GM12878 (cell line): ENCODE data around the gene TNFAIP8L1. TPM values are rescaled to one million over a fixed set of nuclear protein-coding genes. Genes with fewer than 3 reads are reported as not detected.

Experiments used
- ATAC-seq: fragments of 200-7000 bp; cut with Tn5 transposase; 3 replicates; pipeline ENCODE4 v1.9.1; 2020; ENCODE audit warnings: mild to moderate bottlenecking, moderate library complexity
- BruUV-seq: library from RNA; stranded (reverse); fragments of 400-500 nt; replicated peaks from 2 replicates; lab custom pipeline; 2021; lab: Mats Ljungman, UMichigan
- CTCF ChIA-PET: fragments of 300-600 bp; sonication (Branson Sonifier 250); formaldehyde crosslinking; extraction: SDS; loops from one replicate; lab custom pipeline; 2021; ENCODE audit warnings: inconsistent platforms; lab: Yijun Ruan, JAX
- POLR2A ChIA-PET: fragments of 350-600 bp; formaldehyde crosslinking; extraction: SDS; loops from one replicate; lab custom pipeline; 2021; ENCODE audit warnings: inconsistent platforms; lab: Charles Lee
- RAD21 ChIA-PET: fragments of 300-600 bp; sonication (Branson Sonifier 250); formaldehyde crosslinking; loops from one replicate; lab custom pipeline; 2023; ENCODE audit warnings: antibody characterized with exemption; ENCODE audit not compliant: unreplicated experiment; lab: Charles Lee
- SMC1A ChIA-PET: fragments of 300-600 bp; sonication (Branson Sonifier 250); formaldehyde crosslinking; loops from one replicate; lab custom pipeline; 2023; ENCODE audit not compliant: unreplicated experiment, uncharacterized antibody; lab: Charles Lee
- DNase-seq: peaks from one replicate; pipeline ENCODE4 v3.0.0-alpha.2; 2011; ENCODE audit warnings: low read depth, low spot score
- FAIRE-seq: peaks from 3 replicates; lab custom pipeline; 2011; peaks lifted over from hg19 to GRCh38; lab: Jason Lieb, UNC
- H2AFZ ChIP-seq: 2 replicates; pipeline ENCODE4 v1.6.0; 2011; ENCODE audit warnings: low read depth, low read length, control low read depth; ENCODE audit not compliant: control insufficient read depth
- H3K27ac ChIP-seq: 2 replicates; pipeline ENCODE4 v1.5.1; 2011; ENCODE audit warnings: control low read depth; ENCODE audit not compliant: control insufficient read depth, insufficient read depth
- H3K27me3 ChIP-seq, 2 experiments: replicated peaks in 1 of 2; 2 replicates each; pipeline versions ENCODE4 v1.6.0 to v1.6.1; 2011; ENCODE audit warnings: low read length in 1 of 2; ENCODE audit not compliant: control insufficient read depth in 2 of 2, insufficient read depth in 2 of 2
- H3K36me3 ChIP-seq, 2 experiments: 2 replicates each; pipeline ENCODE4 v1.5.1; 2011; ENCODE audit warnings: low read length in 1 of 2; ENCODE audit not compliant: control insufficient read depth in 2 of 2, insufficient read depth in 2 of 2
- H3K4me1 ChIP-seq: 2 replicates; pipeline ENCODE4 v1.6.1; 2011; ENCODE audit warnings: mild to moderate bottlenecking, low read length, moderate library complexity, mixed read lengths; ENCODE audit not compliant: control insufficient read depth, insufficient read depth
- H3K4me2 ChIP-seq: 2 replicates; pipeline ENCODE4 v1.6.0; 2011; ENCODE audit warnings: control low read depth; ENCODE audit not compliant: control insufficient read depth, insufficient read depth
- H3K4me3 ChIP-seq: fragments of 200-600 bp; sonication (generic); 2 replicates; pipeline ENCODE4 v1.5.1; 2016
- H3K79me2 ChIP-seq: 2 replicates; pipeline ENCODE4 v1.6.0; 2011; ENCODE audit warnings: low read length; ENCODE audit not compliant: control insufficient read depth, insufficient read depth
- H3K9ac ChIP-seq: 2 replicates; pipeline ENCODE4 v1.8.0; 2011; ENCODE audit warnings: low read length, control low read depth, mixed read lengths; ENCODE audit not compliant: control insufficient read depth, insufficient read depth
- H3K9me3 ChIP-seq: replicated peaks from 3 replicates; pipeline ENCODE4 v1.5.1; 2011; ENCODE audit warnings: mild to moderate bottlenecking, low read length; ENCODE audit not compliant: control insufficient read depth, insufficient read depth
- H4K20me1 ChIP-seq: 2 replicates; pipeline ENCODE4 v1.6.0; 2011; ENCODE audit not compliant: control insufficient read depth, insufficient read depth
- ESRRA ChIP-seq: IDR thresholded peaks from 2 replicates; pipeline ENCODE4 v1.6.1; 2012; ENCODE audit warnings: mild to moderate bottlenecking, low read length, improper control_type of control experiment
- MXI1 ChIP-seq: fragments of 150-350 bp; IDR thresholded peaks from 2 replicates; pipeline ENCODE4 v1.6.1; 2011; ENCODE audit warnings: low read depth, mild to moderate bottlenecking, inconsistent platforms, low read length, improper control_type of control experiment
- POLR2A ChIP-seq: IDR thresholded peaks from 2 replicates; pipeline ENCODE4 v1.6.1; 2011; ENCODE audit warnings: low read depth, mild to moderate bottlenecking, low read length
- SREBF1 ChIP-seq: IDR thresholded peaks from 2 replicates; pipeline ENCODE4 v1.6.1; 2012; ENCODE audit warnings: mild to moderate bottlenecking, low read length
- YY1 ChIP-seq: IDR thresholded peaks from 2 replicates; pipeline ENCODE4 v1.6.1; 2011; ENCODE audit warnings: low read depth, mild to moderate bottlenecking, low read length
- WGBS: methylation state at CpG from one replicate; pipeline ENCODE4 v1.1.6; 2016; ENCODE audit warnings: low lambda C conversion rate; ENCODE audit not compliant: insufficient replicate concordance, insufficient coverage; ENCODE audit errors: missing lambda C conversion rate; 5-methylcytosine and 5-hydroxymethylcytosine counted together
- in situ Hi-C: fragments of 300-500 bp; cut with MboI; formaldehyde crosslinking; loops from 9 replicates; pipeline ENCODE4 v1.14.3; 2018; ENCODE audit warnings: mixed read lengths
- intact Hi-C: fragments of 100-400 bp; cut with micrococcal nuclease; formaldehyde crosslinking; loops from one replicate; pipeline ENCODE4 v1.14.2; 2022; ENCODE audit not compliant: unreplicated experiment
- polyA plus RNA-seq, 11 experiments: library from polyadenylated mRNA; depleted of rRNA in 4 of 11; unstranded in 6 of 11; stranded (reverse) in 5 of 11; fragments of >200 nt; fragmentation: Nextera tagmentation in 4 of 11; fragmentation: Illumina TruSeq in 1 of 11; extraction: Ambion mirVana in 4 of 11; extraction: Trizol in 1 of 11; gene quantifications; 1 replicate in 1 of 11; 2 replicates in 10 of 11; pipeline versions ENCODE4 v1.2.1 to v1.2.3, GENCODE V29; 2011 to 2016; ENCODE audit warnings: inconsistent platforms in 2 of 11, missing spikeins in 2 of 11, low read depth in 1 of 11
- total RNA-seq, 4 experiments: library from RNA; depleted of rRNA in 3 of 4; stranded (reverse); fragments of >200 nt in 3 of 4; fragmentation: Illumina TruSeq in 1 of 4; extraction: Trizol in 1 of 4; gene quantifications; 2 replicates each; pipeline versions ENCODE4 v1.2.1 to v1.2.3, GENCODE V29; 2013 to 2021
- TF ChIP-seq, protein P1 (sequence below): IDR thresholded peaks from 2 replicates; pipeline ENCODE4 v1.6.1; 2011; ENCODE audit warnings: mild to moderate bottlenecking, low read depth, low read length, moderate library complexity; ENCODE audit not compliant: insufficient replicate concordance
- TF ChIP-seq, protein P2 (sequence below): fragments of 450-650 bp; formaldehyde crosslinking; IDR thresholded peaks from 2 replicates; pipeline ENCODE4 v1.4.0; 2022; ENCODE audit warnings: mild to moderate bottlenecking, moderate library complexity
- TF ChIP-seq, protein P3 (sequence below): fragments of 450-650 bp; IDR thresholded peaks from 2 replicates; pipeline ENCODE4 v1.6.1; 2017; ENCODE audit warnings: antibody characterized with exemption, mild to moderate bottlenecking, moderate library complexity
- TF ChIP-seq, protein P4 (sequence below): IDR thresholded peaks from 2 replicates; pipeline ENCODE4 v1.6.1; 2012; ENCODE audit warnings: improper control_type of control experiment, low read depth, low read length; ENCODE audit not compliant: insufficient replicate concordance

Gene TNFAIP8L1
- total and polyA plus RNA-seq, 10 of the 15 experiments (the other 5 are each of a cell fraction or from before 2014, with no cell fraction given): 0.93 to 12.7 (median 8.6) TPM

DNA sequence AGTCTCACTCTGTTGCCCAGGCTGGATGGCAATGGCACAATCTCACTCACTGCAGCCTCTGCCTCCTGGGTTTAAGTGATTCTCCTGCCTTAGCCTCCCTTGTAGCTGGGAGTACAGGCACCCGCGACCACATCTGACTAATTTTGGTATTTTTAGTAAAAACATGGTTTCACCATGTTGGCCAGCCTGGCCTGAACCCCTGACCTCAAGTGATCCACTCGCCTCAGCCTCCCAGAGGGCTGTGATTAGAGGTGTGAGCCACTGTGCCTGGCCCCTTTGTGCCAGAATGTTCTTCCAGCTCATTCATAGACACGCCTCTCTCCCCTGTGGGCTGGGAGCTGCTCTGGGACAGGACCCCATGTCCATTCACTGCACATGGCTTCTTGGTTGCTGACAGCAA, 21.7 kb downstream of the TNFAIP8L1 start (continued):
- TF ChIP-seq, protein P1, sequence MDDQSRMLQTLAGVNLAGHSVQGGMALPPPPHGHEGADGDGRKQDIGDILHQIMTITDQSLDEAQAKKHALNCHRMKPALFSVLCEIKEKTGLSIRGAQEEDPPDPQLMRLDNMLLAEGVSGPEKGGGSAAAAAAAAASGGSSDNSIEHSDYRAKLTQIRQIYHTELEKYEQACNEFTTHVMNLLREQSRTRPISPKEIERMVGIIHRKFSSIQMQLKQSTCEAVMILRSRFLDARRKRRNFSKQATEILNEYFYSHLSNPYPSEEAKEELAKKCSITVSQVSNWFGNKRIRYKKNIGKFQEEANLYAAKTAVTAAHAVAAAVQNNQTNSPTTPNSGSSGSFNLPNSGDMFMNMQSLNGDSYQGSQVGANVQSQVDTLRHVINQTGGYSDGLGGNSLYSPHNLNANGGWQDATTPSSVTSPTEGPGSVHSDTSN: no peak
- TF ChIP-seq POLR2A: no peak

DNA sequence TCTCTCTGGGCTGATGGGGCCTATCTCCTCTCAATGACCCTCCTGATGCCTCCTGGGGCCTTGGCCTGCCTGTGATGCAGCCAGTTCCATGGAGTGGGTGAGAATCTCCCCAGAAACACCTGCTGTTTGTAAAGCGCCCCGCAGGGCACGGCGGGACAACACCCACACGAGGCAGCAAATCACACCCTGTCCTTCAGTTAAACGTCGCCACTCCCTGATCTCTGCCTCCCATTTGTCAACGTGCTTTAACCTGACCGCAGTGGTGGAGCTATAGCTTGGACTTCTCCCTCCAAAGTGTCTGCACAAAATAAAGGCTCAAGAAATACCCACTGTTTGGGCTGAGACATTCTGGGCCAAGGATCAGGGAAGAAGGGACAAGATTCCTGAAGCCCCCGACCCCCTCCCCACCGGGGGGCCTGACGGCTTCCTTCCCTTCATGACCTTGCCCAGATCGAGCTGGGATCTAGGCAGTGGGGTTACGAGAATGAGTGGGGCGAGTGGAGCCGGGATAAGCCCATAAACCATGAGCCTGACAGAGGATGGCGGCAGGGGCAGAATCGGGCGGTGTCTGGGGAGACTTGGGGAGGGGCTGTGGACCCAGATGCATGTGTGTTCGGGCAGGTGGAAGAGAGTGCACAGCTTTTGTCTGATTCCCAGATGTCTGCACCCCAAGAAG, 22.8 kb downstream of the TNFAIP8L1 start:
- CTCF ChIA-PET: no interaction called here
- POLR2A ChIA-PET: no interaction called here
- H2AFZ ChIP-seq: no peak overlapping the region
- no peak overlapping the region for H3K4me3 ChIP-seq
- FAIRE-seq: no peak
- WGBS: 88% methylated on average over 20 of the region's 20 CpGs
- intact Hi-C loops: no loop called here
- TF ChIP-seq YY1 (no peak), MXI1 (no peak), ESRRA (no peak), SREBF1 (no peak)
- TF ChIP-seq, protein P2, sequence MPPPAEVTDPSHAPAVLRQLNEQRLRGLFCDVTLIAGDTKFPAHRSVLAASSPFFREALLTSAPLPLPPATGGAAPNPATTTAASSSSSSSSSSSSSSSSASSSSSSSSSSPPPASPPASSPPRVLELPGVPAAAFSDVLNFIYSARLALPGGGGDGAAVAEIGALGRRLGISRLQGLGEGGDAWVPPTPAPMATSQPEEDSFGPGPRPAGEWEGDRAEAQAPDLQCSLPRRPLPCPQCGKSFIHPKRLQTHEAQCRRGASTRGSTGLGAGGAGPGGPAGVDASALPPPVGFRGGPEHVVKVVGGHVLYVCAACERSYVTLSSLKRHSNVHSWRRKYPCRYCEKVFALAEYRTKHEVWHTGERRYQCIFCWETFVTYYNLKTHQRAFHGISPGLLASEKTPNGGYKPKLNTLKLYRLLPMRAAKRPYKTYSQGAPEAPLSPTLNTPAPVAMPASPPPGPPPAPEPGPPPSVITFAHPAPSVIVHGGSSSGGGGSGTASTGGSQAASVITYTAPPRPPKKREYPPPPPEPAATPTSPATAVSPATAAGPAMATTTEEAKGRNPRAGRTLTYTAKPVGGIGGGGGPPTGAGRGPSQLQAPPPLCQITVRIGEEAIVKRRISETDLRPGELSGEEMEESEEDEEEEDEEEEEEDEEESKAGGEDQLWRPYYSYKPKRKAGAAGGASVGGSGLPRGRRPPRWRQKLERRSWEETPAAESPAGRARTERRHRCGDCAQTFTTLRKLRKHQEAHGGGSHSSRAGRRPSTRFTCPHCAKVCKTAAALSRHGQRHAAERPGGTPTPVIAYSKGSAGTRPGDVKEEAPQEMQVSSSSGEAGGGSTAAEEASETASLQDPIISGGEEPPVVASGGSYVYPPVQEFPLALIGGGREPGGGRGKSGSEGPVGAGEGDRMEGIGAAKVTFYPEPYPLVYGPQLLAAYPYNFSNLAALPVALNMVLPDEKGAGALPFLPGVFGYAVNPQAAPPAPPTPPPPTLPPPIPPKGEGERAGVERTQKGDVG (CRISPR knock-in tag): no peak
- TF ChIP-seq, protein P3, sequence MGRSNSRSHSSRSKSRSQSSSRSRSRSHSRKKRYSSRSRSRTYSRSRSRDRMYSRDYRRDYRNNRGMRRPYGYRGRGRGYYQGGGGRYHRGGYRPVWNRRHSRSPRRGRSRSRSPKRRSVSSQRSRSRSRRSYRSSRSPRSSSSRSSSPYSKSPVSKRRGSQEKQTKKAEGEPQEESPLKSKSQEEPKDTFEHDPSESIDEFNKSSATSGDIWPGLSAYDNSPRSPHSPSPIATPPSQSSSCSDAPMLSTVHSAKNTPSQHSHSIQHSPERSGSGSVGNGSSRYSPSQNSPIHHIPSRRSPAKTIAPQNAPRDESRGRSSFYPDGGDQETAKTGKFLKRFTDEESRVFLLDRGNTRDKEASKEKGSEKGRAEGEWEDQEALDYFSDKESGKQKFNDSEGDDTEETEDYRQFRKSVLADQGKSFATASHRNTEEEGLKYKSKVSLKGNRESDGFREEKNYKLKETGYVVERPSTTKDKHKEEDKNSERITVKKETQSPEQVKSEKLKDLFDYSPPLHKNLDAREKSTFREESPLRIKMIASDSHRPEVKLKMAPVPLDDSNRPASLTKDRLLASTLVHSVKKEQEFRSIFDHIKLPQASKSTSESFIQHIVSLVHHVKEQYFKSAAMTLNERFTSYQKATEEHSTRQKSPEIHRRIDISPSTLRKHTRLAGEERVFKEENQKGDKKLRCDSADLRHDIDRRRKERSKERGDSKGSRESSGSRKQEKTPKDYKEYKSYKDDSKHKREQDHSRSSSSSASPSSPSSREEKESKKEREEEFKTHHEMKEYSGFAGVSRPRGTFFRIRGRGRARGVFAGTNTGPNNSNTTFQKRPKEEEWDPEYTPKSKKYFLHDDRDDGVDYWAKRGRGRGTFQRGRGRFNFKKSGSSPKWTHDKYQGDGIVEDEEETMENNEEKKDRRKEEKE: no peak
- TF ChIP-seq, protein P4, sequence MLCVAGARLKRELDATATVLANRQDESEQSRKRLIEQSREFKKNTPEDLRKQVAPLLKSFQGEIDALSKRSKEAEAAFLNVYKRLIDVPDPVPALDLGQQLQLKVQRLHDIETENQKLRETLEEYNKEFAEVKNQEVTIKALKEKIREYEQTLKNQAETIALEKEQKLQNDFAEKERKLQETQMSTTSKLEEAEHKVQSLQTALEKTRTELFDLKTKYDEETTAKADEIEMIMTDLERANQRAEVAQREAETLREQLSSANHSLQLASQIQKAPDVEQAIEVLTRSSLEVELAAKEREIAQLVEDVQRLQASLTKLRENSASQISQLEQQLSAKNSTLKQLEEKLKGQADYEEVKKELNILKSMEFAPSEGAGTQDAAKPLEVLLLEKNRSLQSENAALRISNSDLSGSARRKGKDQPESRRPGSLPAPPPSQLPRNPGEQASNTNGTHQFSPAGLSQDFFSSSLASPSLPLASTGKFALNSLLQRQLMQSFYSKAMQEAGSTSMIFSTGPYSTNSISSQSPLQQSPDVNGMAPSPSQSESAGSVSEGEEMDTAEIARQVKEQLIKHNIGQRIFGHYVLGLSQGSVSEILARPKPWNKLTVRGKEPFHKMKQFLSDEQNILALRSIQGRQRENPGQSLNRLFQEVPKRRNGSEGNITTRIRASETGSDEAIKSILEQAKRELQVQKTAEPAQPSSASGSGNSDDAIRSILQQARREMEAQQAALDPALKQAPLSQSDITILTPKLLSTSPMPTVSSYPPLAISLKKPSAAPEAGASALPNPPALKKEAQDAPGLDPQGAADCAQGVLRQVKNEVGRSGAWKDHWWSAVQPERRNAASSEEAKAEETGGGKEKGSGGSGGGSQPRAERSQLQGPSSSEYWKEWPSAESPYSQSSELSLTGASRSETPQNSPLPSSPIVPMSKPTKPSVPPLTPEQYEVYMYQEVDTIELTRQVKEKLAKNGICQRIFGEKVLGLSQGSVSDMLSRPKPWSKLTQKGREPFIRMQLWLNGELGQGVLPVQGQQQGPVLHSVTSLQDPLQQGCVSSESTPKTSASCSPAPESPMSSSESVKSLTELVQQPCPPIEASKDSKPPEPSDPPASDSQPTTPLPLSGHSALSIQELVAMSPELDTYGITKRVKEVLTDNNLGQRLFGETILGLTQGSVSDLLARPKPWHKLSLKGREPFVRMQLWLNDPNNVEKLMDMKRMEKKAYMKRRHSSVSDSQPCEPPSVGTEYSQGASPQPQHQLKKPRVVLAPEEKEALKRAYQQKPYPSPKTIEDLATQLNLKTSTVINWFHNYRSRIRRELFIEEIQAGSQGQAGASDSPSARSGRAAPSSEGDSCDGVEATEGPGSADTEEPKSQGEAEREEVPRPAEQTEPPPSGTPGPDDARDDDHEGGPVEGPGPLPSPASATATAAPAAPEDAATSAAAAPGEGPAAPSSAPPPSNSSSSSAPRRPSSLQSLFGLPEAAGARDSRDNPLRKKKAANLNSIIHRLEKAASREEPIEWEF: no peak
- H3K9ac ChIP-seq: no peak overlapping the region
- SMC1A ChIA-PET: no interaction called here
- in situ Hi-C loops: no loop called here
- H3K27ac ChIP-seq: no peak overlapping the region
- no peak for ATAC-seq
- H3K4me2 ChIP-seq: no peak overlapping the region
- BruUV-seq: no TSS peak
- H3K4me1 ChIP-seq: no peaks in the 10 kb centered on the region
- no peaks in the 10 kb centered on the region for H3K27me3 ChIP-seq
- H3K9me3 ChIP-seq: no peaks in the 10 kb centered on the region
- no peaks in the 10 kb centered on the region for H4K20me1 ChIP-seq
- H3K36me3 ChIP-seq: peaks cover 22 to 23% of the 10 kb centered on the region in 2 experiments; a peak in 3 of 4 replicates
- no peak for DNase-seq
- no peaks in the 10 kb centered on the region; the same call in 1 of the 2 replicates for H3K79me2 ChIP-seq
- RAD21 ChIA-PET: no interaction called here
